H9 (cell line): ENCODE results near the gene CD248. TPM values are rescaled to one million over a fixed set of nuclear protein-coding genes. Genes with fewer than 3 reads are reported as not detected.

ENCODE experiments used
- DNase-seq: peaks from one replicate; pipeline ENCODE4 v3.0.0-alpha.2; 2017
- H2AFZ ChIP-seq: one replicate; pipeline ENCODE4 v1.6.1; 2013; ENCODE audit warnings: mild to moderate bottlenecking, low read length, control low read depth, moderate library complexity
- H2AK5ac ChIP-seq: 2 replicates; pipeline ENCODE4 v1.6.1; 2013; ENCODE audit warnings: low read length, control low read depth, mixed read lengths; ENCODE audit not compliant: insufficient read length
- H2BK120ac ChIP-seq: one replicate; pipeline ENCODE4 v1.6.1; 2013; ENCODE audit warnings: low read depth, mild to moderate bottlenecking, low read length, control low read depth, inconsistent platforms; ENCODE audit not compliant: poor library complexity, severe bottlenecking
- H2BK12ac ChIP-seq: 2 replicates; pipeline ENCODE4 v1.6.1; 2013; ENCODE audit warnings: low read length, control low read depth, mixed read lengths, low read depth; ENCODE audit not compliant: insufficient read length
- H2BK15ac ChIP-seq: 2 replicates; pipeline ENCODE4 v1.6.1; 2013; ENCODE audit warnings: low read depth, low read length, control low read depth
- H2BK20ac ChIP-seq: one replicate; pipeline ENCODE4 v1.6.1; 2013; ENCODE audit warnings: low read depth, mild to moderate bottlenecking, low read length, control low read depth, inconsistent platforms; ENCODE audit not compliant: poor library complexity, severe bottlenecking
- H2BK5ac ChIP-seq: 2 replicates; pipeline ENCODE4 v1.6.1; 2013; ENCODE audit warnings: low read length, control low read depth, mixed read lengths; ENCODE audit not compliant: insufficient read length
- H3K14ac ChIP-seq: 2 replicates; pipeline ENCODE4 v1.6.1; 2013; ENCODE audit warnings: low read length, control low read depth; ENCODE audit not compliant: insufficient read depth
- H3K18ac ChIP-seq: 2 replicates; pipeline ENCODE4 v1.6.1; 2013; ENCODE audit warnings: low read depth, mild to moderate bottlenecking, mixed read lengths, low read length, control low read depth; ENCODE audit not compliant: insufficient read length
- H3K23ac ChIP-seq: 2 replicates; pipeline ENCODE4 v1.6.1; 2013; ENCODE audit warnings: low read length, control low read depth, mixed read lengths, low read depth; ENCODE audit not compliant: insufficient read length
- H3K23me2 ChIP-seq: 2 replicates; pipeline ENCODE4 v1.6.1; 2013; ENCODE audit warnings: low read depth, mild to moderate bottlenecking, mixed read lengths, low read length, control low read depth; ENCODE audit not compliant: insufficient read length, poor library complexity, severe bottlenecking
- H3K27ac ChIP-seq: 2 replicates; pipeline ENCODE4 v1.5.1; 2013; ENCODE audit warnings: low read length, control low read depth, mixed read lengths, low read depth; ENCODE audit not compliant: insufficient read length
- H3K27me3 ChIP-seq: 2 replicates; pipeline ENCODE4 v1.6.1; 2013; ENCODE audit warnings: low read length, control low read depth, inconsistent platforms; ENCODE audit not compliant: insufficient read depth
- H3K4ac ChIP-seq: 2 replicates; pipeline ENCODE4 v1.6.1; 2013; ENCODE audit warnings: low read depth, mild to moderate bottlenecking, control low read depth, inconsistent platforms, low read length, moderate library complexity
- H3K4me1 ChIP-seq: 2 replicates; pipeline ENCODE4 v1.6.1; 2013; ENCODE audit warnings: low read length, control low read depth, inconsistent platforms; ENCODE audit not compliant: insufficient read depth
- H3K4me2 ChIP-seq: 2 replicates; pipeline ENCODE4 v1.6.1; 2013; ENCODE audit warnings: low read length, control low read depth, mixed read lengths; ENCODE audit not compliant: insufficient read length, insufficient read depth
- H3K56ac ChIP-seq: 2 replicates; pipeline ENCODE4 v1.6.1; 2013; ENCODE audit warnings: low read depth, mild to moderate bottlenecking, mixed read lengths, low read length, control low read depth; ENCODE audit not compliant: insufficient read length
- H3K79me1 ChIP-seq: 2 replicates; pipeline ENCODE4 v1.6.1; 2013; ENCODE audit warnings: low read depth, mild to moderate bottlenecking, moderate library complexity, low read length, control low read depth, inconsistent platforms; ENCODE audit not compliant: insufficient read depth, poor library complexity, severe bottlenecking
- H3K79me2 ChIP-seq: 2 replicates; pipeline ENCODE4 v1.6.1; 2013; ENCODE audit warnings: low read length, control low read depth, inconsistent platforms; ENCODE audit not compliant: insufficient read depth
- H3K9ac ChIP-seq: 2 replicates; pipeline ENCODE4 v1.6.1; 2013; ENCODE audit warnings: low read length, control low read depth, mixed read lengths; ENCODE audit not compliant: insufficient read length; ENCODE audit errors: extremely low read depth
- H3K9me3 ChIP-seq: one replicate; pipeline ENCODE4 v1.6.1; 2013; ENCODE audit warnings: low read depth, low read length, inconsistent platforms; ENCODE audit not compliant: control insufficient read depth
- H3T11ph ChIP-seq: one replicate; pipeline ENCODE4 v1.6.1; 2013; ENCODE audit warnings: mild to moderate bottlenecking, low read length, control low read depth, inconsistent platforms
- H4K20me1 ChIP-seq: one replicate; pipeline ENCODE4 v1.6.1; 2013; ENCODE audit not compliant: control insufficient read depth, insufficient read length, insufficient read depth
- H4K5ac ChIP-seq: 2 replicates; pipeline ENCODE4 v1.6.1; 2013; ENCODE audit warnings: low read depth, mild to moderate bottlenecking, mixed read lengths, low read length, control low read depth; ENCODE audit not compliant: insufficient read length
- H4K8ac ChIP-seq: replicated peaks from 2 replicates; pipeline ENCODE4 v1.6.1; 2013; ENCODE audit warnings: low read length, control low read depth, mixed read lengths, low read depth; ENCODE audit not compliant: insufficient read length
- H4K91ac ChIP-seq: 2 replicates; pipeline ENCODE4 v1.6.1; 2013; ENCODE audit warnings: low read depth, mild to moderate bottlenecking, moderate library complexity, mixed read lengths, low read length, control low read depth; ENCODE audit not compliant: insufficient read length
- H3K27ac Mint-ChIP-seq, 3 experiments: 2 replicates in 2 of 3; 3 replicates in 1 of 3; pipeline ENCODE4 v1.8.0; 2020 to 2021; ENCODE audit warnings: mixed read lengths in 3 of 3, mild to moderate bottlenecking in 1 of 3, moderate library complexity in 1 of 3
- H3K27me3 Mint-ChIP-seq: 2 replicates; pipeline ENCODE4 v1.8.0; 2021; ENCODE audit warnings: low read depth, mild to moderate bottlenecking, moderate library complexity, mixed read lengths
- H3K36me3 Mint-ChIP-seq, 3 experiments: 2 replicates in 2 of 3; 3 replicates in 1 of 3; pipeline ENCODE4 v1.8.0; 2020 to 2021; ENCODE audit warnings: low read depth in 3 of 3, mixed read lengths in 3 of 3; ENCODE audit not compliant: insufficient read depth in 1 of 3
- H3K4me1 Mint-ChIP-seq, 2 experiments: 2 replicates each; pipeline ENCODE4 v1.8.0; 2020; ENCODE audit warnings: mixed read lengths in 2 of 2
- H3K4me3 Mint-ChIP-seq, 2 experiments: 2 replicates in 1 of 2; 3 replicates in 1 of 2; pipeline ENCODE4 v1.8.0; 2020 to 2021; ENCODE audit warnings: mild to moderate bottlenecking in 2 of 2, mixed read lengths in 2 of 2, moderate library complexity in 1 of 2
- H3K9me3 Mint-ChIP-seq, 2 experiments: 2 replicates in 1 of 2; 3 replicates in 1 of 2; pipeline ENCODE4 v1.8.0; 2020; ENCODE audit warnings: mild to moderate bottlenecking in 2 of 2, mixed read lengths in 2 of 2, moderate library complexity in 1 of 2
- WGBS: extraction: QIAGEN DNeasy Blood & Tissue Kit; methylation state at CpG from one replicate; pipeline ENCODE4 v1.1.7; 2013; ENCODE audit warnings: missing lambda C conversion rate, low lambda C conversion rate, mixed read lengths; ENCODE audit not compliant: insufficient read length; ENCODE audit errors: extremely low coverage; 5-methylcytosine and 5-hydroxymethylcytosine counted together
- total RNA-seq: library from RNA; stranded (reverse); gene quantifications from 2 replicates; pipeline ENCODE4 v1.2.1, GENCODE V29; 2021
- TF ChIP-seq, protein P1 (sequence below): fragments of 200-600 bp; sonication (generic); conservative IDR thresholded peaks from 3 replicates; pipeline ENCODE4 v1.8.0; 2021; ENCODE audit warnings: antibody characterized with exemption, mild to moderate bottlenecking

The CD248 gene
- total RNA-seq, 1 experiment from 2014 or later, result 1.5 TPM

DNA sequence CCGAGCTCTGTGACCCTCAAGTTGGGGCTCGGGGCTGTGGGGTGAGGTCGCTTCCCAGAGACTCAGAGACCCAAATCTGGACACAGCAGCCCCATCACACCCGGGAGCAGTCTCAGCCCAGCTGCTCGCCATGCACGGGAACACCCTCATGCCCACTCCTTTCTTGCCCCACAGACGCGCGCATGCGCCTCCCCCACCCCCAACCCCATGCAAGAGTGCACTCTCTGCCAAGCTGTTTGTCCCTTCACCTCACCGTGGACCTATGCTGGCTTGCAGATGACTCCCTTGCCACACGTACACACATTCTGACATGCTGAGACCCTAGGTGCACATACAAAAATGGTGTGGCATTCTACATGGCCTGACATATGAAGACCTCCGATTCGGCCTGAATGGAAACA lies 478 bp upstream of the CD248 start:
- Histone ChIP-seq H3K23ac (no peak overlapping the region), H3K9me3 (no peaks in the 10 kb centered on the region), H3K56ac (no peak overlapping the region), H3K79me2 (no peaks in the 10 kb centered on the region), H2BK120ac (no peak overlapping the region), H3T11ph (no peak overlapping the region), H3K79me1 (no peaks in the 10 kb centered on the region), H4K8ac (no peak overlapping the region), H2BK15ac (no peak overlapping the region), H2BK20ac (no peak overlapping the region), H2BK12ac (no peak overlapping the region), H3K27me3 (no peaks in the 10 kb centered on the region), H3K14ac (no peak overlapping the region), H3K27ac (no peak overlapping the region), H3K4me2 (peak overlapping the region; percentile 7), H4K20me1 (no peaks in the 10 kb centered on the region), H4K5ac (no peak overlapping the region), H4K91ac (no peak overlapping the region), H3K4me1 (peaks cover 2% of the 10 kb centered on the region; the same call in 1 of the 2 replicates), H3K9ac (no peak overlapping the region), H2AFZ (no peak overlapping the region), H3K4ac (no peak overlapping the region), H2BK5ac (no peak overlapping the region), H3K23me2 (peaks cover 4% of the 10 kb centered on the region), H2AK5ac (no peak overlapping the region), H3K18ac (peak overlapping the region; percentile 69)
- Mint-ChIP-seq H3K27ac (peak overlapping the region; percentile 47 to 83 (median 70); a peak in 4 of 7 replicates), H3K4me3 (peak overlapping the region; percentile 42 to 69; a peak in 4 of 5 replicates), H3K4me1 (peaks cover 23 to 29% of the 10 kb centered on the region in 2 experiments), H3K27me3 (peaks cover 29% of the 10 kb centered on the region), H3K36me3 (peaks cover 8 to 18% (median 16%) of the 10 kb centered on the region in 3 experiments), H3K9me3 (peaks cover 14 to 20% of the 10 kb centered on the region in 2 experiments)
- no peak for DNase-seq
- whole genome bisulfite sequencing, result no CpG with 5 or more reads among the region's 14 CpGs
- TF ChIP-seq, protein P1, sequence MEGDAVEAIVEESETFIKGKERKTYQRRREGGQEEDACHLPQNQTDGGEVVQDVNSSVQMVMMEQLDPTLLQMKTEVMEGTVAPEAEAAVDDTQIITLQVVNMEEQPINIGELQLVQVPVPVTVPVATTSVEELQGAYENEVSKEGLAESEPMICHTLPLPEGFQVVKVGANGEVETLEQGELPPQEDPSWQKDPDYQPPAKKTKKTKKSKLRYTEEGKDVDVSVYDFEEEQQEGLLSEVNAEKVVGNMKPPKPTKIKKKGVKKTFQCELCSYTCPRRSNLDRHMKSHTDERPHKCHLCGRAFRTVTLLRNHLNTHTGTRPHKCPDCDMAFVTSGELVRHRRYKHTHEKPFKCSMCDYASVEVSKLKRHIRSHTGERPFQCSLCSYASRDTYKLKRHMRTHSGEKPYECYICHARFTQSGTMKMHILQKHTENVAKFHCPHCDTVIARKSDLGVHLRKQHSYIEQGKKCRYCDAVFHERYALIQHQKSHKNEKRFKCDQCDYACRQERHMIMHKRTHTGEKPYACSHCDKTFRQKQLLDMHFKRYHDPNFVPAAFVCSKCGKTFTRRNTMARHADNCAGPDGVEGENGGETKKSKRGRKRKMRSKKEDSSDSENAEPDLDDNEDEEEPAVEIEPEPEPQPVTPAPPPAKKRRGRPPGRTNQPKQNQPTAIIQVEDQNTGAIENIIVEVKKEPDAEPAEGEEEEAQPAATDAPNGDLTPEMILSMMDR, result no peak
